Activated CD4-positive, alpha-beta memory T cell treated with anti-CD3 and anti-CD28 coated beads for 36 hours (primary cell): ENCODE results near the gene NEDD4L. TPM values are rescaled to one million over a fixed set of nuclear protein-coding genes. Genes with fewer than 3 reads are reported as not detected.

ENCODE experiments used
- CTCF ChIA-PET: fragments of 350-600 bp; sonication (Branson Sonifier 250); formaldehyde crosslinking; loops from one replicate; lab custom pipeline; 2021; ENCODE audit warnings: antibody characterized with exemption, inconsistent platforms; lab: Charles Lee
- POLR2A ChIA-PET: fragments of 350-600 bp; sonication (Branson Sonifier 250); formaldehyde crosslinking; loops from one replicate; lab custom pipeline; 2021; ENCODE audit warnings: antibody characterized with exemption; lab: Charles Lee
- DNase-seq: peaks from one replicate; pipeline ENCODE4 v3.0.0-alpha.2; 2020
- H3K27ac Mint-ChIP-seq: one replicate; pipeline ENCODE4 v1.8.0; 2021; ENCODE audit warnings: mixed read lengths
- H3K27me3 Mint-ChIP-seq: one replicate; pipeline ENCODE4 v1.8.0; 2021; ENCODE audit warnings: mixed read lengths
- H3K36me3 Mint-ChIP-seq: one replicate; pipeline ENCODE4 v1.8.0; 2021; ENCODE audit warnings: mixed read lengths
- H3K4me1 Mint-ChIP-seq: one replicate; pipeline ENCODE4 v1.8.0; 2021; ENCODE audit warnings: low read depth, mixed read lengths
- H3K4me3 Mint-ChIP-seq: one replicate; pipeline ENCODE4 v1.8.0; 2021; ENCODE audit warnings: mild to moderate bottlenecking, mixed read lengths
- H3K9me3 Mint-ChIP-seq: one replicate; pipeline ENCODE4 v1.8.0; 2021; ENCODE audit warnings: mixed read lengths
- intact Hi-C: fragments of 100-400 bp; cut with micrococcal nuclease; formaldehyde crosslinking; loops from one replicate; pipeline ENCODE4 v1.15.1; 2023
- total RNA-seq, 2 experiments: library from RNA; stranded (reverse); gene quantifications; one replicate each; pipeline ENCODE4 v1.2.3, GENCODE V29; 2021

The NEDD4L gene
- total RNA-seq, 2 experiments from 2014 or later: 3.4 to 3.8 TPM

- Mint-ChIP-seq H3K27ac (no peak overlapping the region), H3K27me3 (no peaks in the 10 kb centered on the region), H3K4me3 (no peak overlapping the region), H3K9me3 (no peaks in the 10 kb centered on the region), H3K4me1 (peaks cover 24% of the 10 kb centered on the region), H3K36me3 (no peaks in the 10 kb centered on the region)
- peak; percentile 44 for DNase-seq
- CTCF ChIA-PET: interaction anchor here (0.8 to 1.5 kb wide), 4 partner anchors 11 to 136 kb away, joined by 3 to 4 read pairs (median 3); no protein-coding TSS in a partner anchor
- POLR2A ChIA-PET: no interaction called here
- intact Hi-C loops: no loop called here
Observed at GRCh38 chr18:58316396-58317342, 272.6 kb downstream of the NEDD4L start.

GRCh38 chr18:58319719-58320118, 275.7 kb downstream of the NEDD4L start:
- intact Hi-C loops: loop anchor here (5.0 to 10.0 kb wide), 3 partner anchors 122 to 182 kb away; no protein-coding TSS in a partner anchor
- ChIA-PET POLR2A (no interaction called here), CTCF (no interaction called here)
- Mint-ChIP-seq H3K4me3 (no peak overlapping the region), H3K4me1 (peaks cover 23% of the 10 kb centered on the region), H3K27me3 (peaks cover 1% of the 10 kb centered on the region), H3K36me3 (no peaks in the 10 kb centered on the region), H3K27ac (no peak overlapping the region), H3K9me3 (no peaks in the 10 kb centered on the region)
- no peak for DNase-seq

- Mint-ChIP-seq H3K4me1 (peaks cover 17% of the 10 kb centered on the region), H3K27ac (no peak overlapping the region), H3K9me3 (no peaks in the 10 kb centered on the region), H3K27me3 (peaks cover 1% of the 10 kb centered on the region), H3K4me3 (no peak overlapping the region), H3K36me3 (no peaks in the 10 kb centered on the region)
- no peak for DNase-seq
- intact Hi-C loops: loop anchor here (5.0 to 10.0 kb wide), 3 partner anchors 124 to 184 kb away; no protein-coding TSS in a partner anchor
- CTCF ChIA-PET: interaction anchor here (0.9 to 1.3 kb wide), 5 partner anchors 17 to 278 kb away, joined by 3 to 8 read pairs (median 6); partner anchors contain the start of gene NEDD4L
- POLR2A ChIA-PET: interaction anchor here (0.9 kb wide), 1 partner anchor 18 kb away, joined by 3 read pairs; no protein-coding TSS in a partner anchor
Observed at GRCh38 chr18:58320907-58321561, 277.0 kb downstream of the NEDD4L start.

GRCh38 chr18:58321986-58322385, 278.0 kb downstream of the NEDD4L start:
- H3K9me3 Mint-ChIP-seq: no peaks in the 10 kb centered on the region
- H3K4me3 Mint-ChIP-seq: no peak overlapping the region
- peaks cover 15% of the 10 kb centered on the region for H3K4me1 Mint-ChIP-seq
- POLR2A ChIA-PET: interaction anchor here (0.9 kb wide), 1 partner anchor 19 kb away, joined by 3 read pairs; no protein-coding TSS in a partner anchor
- intact Hi-C loops: loop anchor here (1.0 to 10.0 kb wide), 6 partner anchors 19 to 279 kb away; no protein-coding TSS in a partner anchor
- H3K27me3 Mint-ChIP-seq: peaks cover 1% of the 10 kb centered on the region
- no peaks in the 10 kb centered on the region for H3K36me3 Mint-ChIP-seq
- H3K27ac Mint-ChIP-seq: no peak overlapping the region
- DNase-seq: peak; percentile 71
- CTCF ChIA-PET: interaction anchor here (0.6 to 1.3 kb wide), 15 partner anchors 11 to 440 kb away, joined by 3 to 8 read pairs (median 4); partner anchors contain the start of gene NEDD4L

- Mint-ChIP-seq H3K9me3 (no peaks in the 10 kb centered on the region), H3K4me3 (no peak overlapping the region), H3K36me3 (no peaks in the 10 kb centered on the region), H3K27me3 (peaks cover 1% of the 10 kb centered on the region), H3K27ac (no peak overlapping the region), H3K4me1 (peaks cover 10% of the 10 kb centered on the region)
- intact Hi-C loops: loop anchor here (1.0 to 10.0 kb wide), 6 partner anchors 20 to 279 kb away; no protein-coding TSS in a partner anchor
- ChIA-PET POLR2A (no interaction called here), CTCF (interaction anchor here (0.9 to 1.3 kb wide), 5 partner anchors 19 to 279 kb away, joined by 3 to 8 read pairs (median 6); partner anchors contain the start of gene NEDD4L)
- DNase-seq: no peak
Observed at GRCh38 chr18:58322464-58322863, 278.4 kb downstream of the NEDD4L start.

- Mint-ChIP-seq H3K36me3 (no peaks in the 10 kb centered on the region), H3K27ac (no peak overlapping the region), H3K4me3 (no peak overlapping the region), H3K9me3 (no peaks in the 10 kb centered on the region), H3K27me3 (peaks cover 2% of the 10 kb centered on the region), H3K4me1 (peaks cover 8% of the 10 kb centered on the region)
- intact Hi-C loops: loop anchor here (2.0 to 10.0 kb wide), 4 partner anchors 21 to 187 kb away; no protein-coding TSS in a partner anchor
- ChIA-PET CTCF (interaction anchor here (0.5 kb wide), 1 partner anchor 303 kb away, joined by 3 read pairs; no protein-coding TSS in a partner anchor), POLR2A (no interaction called here)
- DNase-seq: no peak
Observed at GRCh38 chr18:58323866-58324762, 280.1 kb downstream of the NEDD4L start.

- DNase-seq: no peak
- intact Hi-C loops: loop anchor here (5.0 to 10.0 kb wide), 3 partner anchors 128 to 188 kb away; no protein-coding TSS in a partner anchor
- peaks cover 2% of the 10 kb centered on the region for H3K27me3 Mint-ChIP-seq
- H3K9me3 Mint-ChIP-seq: no peaks in the 10 kb centered on the region
- ChIA-PET POLR2A (no interaction called here), CTCF (no interaction called here)
- no peak overlapping the region for H3K27ac Mint-ChIP-seq
- no peaks in the 10 kb centered on the region for H3K36me3 Mint-ChIP-seq
- H3K4me1 Mint-ChIP-seq: peaks cover 8% of the 10 kb centered on the region
- no peak overlapping the region for H3K4me3 Mint-ChIP-seq
Observed at GRCh38 chr18:58324824-58325480, 280.9 kb downstream of the NEDD4L start.

- POLR2A ChIA-PET: no interaction called here
- no peak overlapping the region for H3K27ac Mint-ChIP-seq
- peaks cover 2% of the 10 kb centered on the region for H3K27me3 Mint-ChIP-seq
- intact Hi-C loops: loop anchor here (10.0 kb wide), 1 partner anchor 169 kb away; no protein-coding TSS in a partner anchor
- CTCF ChIA-PET: interaction anchor here (0.6 kb wide), 1 partner anchor 270 kb away, joined by 3 read pairs; no protein-coding TSS in a partner anchor
- no peaks in the 10 kb centered on the region for H3K36me3 Mint-ChIP-seq
- H3K9me3 Mint-ChIP-seq: no peaks in the 10 kb centered on the region
- H3K4me1 Mint-ChIP-seq: peaks cover 8% of the 10 kb centered on the region
- no peak overlapping the region for H3K4me3 Mint-ChIP-seq
- DNase-seq: no peak
Observed at GRCh38 chr18:58325494-58325893, 281.5 kb downstream of the NEDD4L start.

GRCh38 chr18:58334061-58334460, 290.0 kb downstream of the NEDD4L start:
- POLR2A ChIA-PET: no interaction called here
- intact Hi-C loops: no loop called here
- H3K9me3 Mint-ChIP-seq: no peaks in the 10 kb centered on the region
- H3K4me3 Mint-ChIP-seq: no peak overlapping the region
- no peaks in the 10 kb centered on the region for H3K36me3 Mint-ChIP-seq
- no peaks in the 10 kb centered on the region for H3K27me3 Mint-ChIP-seq
- H3K4me1 Mint-ChIP-seq: no peaks in the 10 kb centered on the region
- CTCF ChIA-PET: no interaction called here
- DNase-seq: no peak
- no peak overlapping the region for H3K27ac Mint-ChIP-seq

- CTCF ChIA-PET: no interaction called here
- DNase-seq: no peak
- no peak overlapping the region for H3K27ac Mint-ChIP-seq
- H3K36me3 Mint-ChIP-seq: no peaks in the 10 kb centered on the region
- no peak overlapping the region for H3K4me3 Mint-ChIP-seq
- H3K4me1 Mint-ChIP-seq: no peaks in the 10 kb centered on the region
- H3K27me3 Mint-ChIP-seq: no peaks in the 10 kb centered on the region
- POLR2A ChIA-PET: no interaction called here
- intact Hi-C loops: no loop called here
- no peaks in the 10 kb centered on the region for H3K9me3 Mint-ChIP-seq
Observed at GRCh38 chr18:58335223-58335622, 291.2 kb downstream of the NEDD4L start.
